GM23338 (cell line): ENCODE measurements around the gene PNPLA8.
A peak's percentile ranks its signal among the peaks of the same experiment; 100 is the strongest.

ENCODE experiments used
- CTCF ChIP-seq, 2 experiments: fragments of 200-600 bp in 1 of 2; sonication (generic) in 1 of 2; conservative IDR thresholded peaks; 2 replicates each; pipeline versions ENCODE4 v1.5.1 to v1.6.1; 2016 to 2017; ENCODE audit warnings: antibody characterized with exemption in 2 of 2, low read depth in 2 of 2, mild to moderate bottlenecking in 2 of 2, moderate library complexity in 1 of 2
- ETS1 ChIP-seq: IDR thresholded peaks from 2 replicates; pipeline ENCODE4 v1.6.1; 2016; ENCODE audit warnings: antibody characterized with exemption
- EZH2 ChIP-seq: fragments of 200-600 bp; sonication (generic); IDR thresholded peaks from one replicate; pipeline ENCODE4 v1.8.0; 2017; ENCODE audit warnings: antibody characterized with exemption, mild to moderate bottlenecking, low read depth; ENCODE audit not compliant: unreplicated experiment
- EZH2phosphoT487 ChIP-seq: fragments of 200-600 bp; sonication (generic); IDR thresholded peaks from one replicate; pipeline ENCODE4 v1.8.1; 2018; ENCODE audit warnings: antibody characterized with exemption; ENCODE audit not compliant: unreplicated experiment
- POLR2AphosphoS5 ChIP-seq: IDR thresholded peaks from 2 replicates; pipeline ENCODE4 v1.6.1; 2016; ENCODE audit warnings: antibody characterized with exemption, low read depth
- REST ChIP-seq: IDR thresholded peaks from one replicate; pipeline ENCODE4 v1.6.1; 2018; ENCODE audit warnings: antibody characterized with exemption; ENCODE audit not compliant: unreplicated experiment

GRCh38 chr7:108455551-108455997 lies 70.4 kb downstream of the PNPLA8 start:
- TF ChIP-seq CTCF (conservative IDR thresholded peaks at IDR 0.05; ENCODE audit: low read depth in 2 of 2): no peak
- TF ChIP-seq EZH2phosphoT487: no peak
- no peak for TF ChIP-seq ETS1
- no peak for TF ChIP-seq REST
- peak; percentile 19 for TF ChIP-seq EZH2
- TF ChIP-seq POLR2AphosphoS5: no peak; the same call in 1 of the 2 replicates
